HG03108 (cell line): Measurements from ENCODE around the gene PVALEF.

Experiments
- ATAC-seq: cut with Tn5 transposase; IDR thresholded peaks from one replicate; pipeline ENCODE4 v1.9.1; 2021; ENCODE audit warnings: moderate library complexity; ENCODE audit not compliant: unreplicated experiment

Gene PVALEF

DNA sequence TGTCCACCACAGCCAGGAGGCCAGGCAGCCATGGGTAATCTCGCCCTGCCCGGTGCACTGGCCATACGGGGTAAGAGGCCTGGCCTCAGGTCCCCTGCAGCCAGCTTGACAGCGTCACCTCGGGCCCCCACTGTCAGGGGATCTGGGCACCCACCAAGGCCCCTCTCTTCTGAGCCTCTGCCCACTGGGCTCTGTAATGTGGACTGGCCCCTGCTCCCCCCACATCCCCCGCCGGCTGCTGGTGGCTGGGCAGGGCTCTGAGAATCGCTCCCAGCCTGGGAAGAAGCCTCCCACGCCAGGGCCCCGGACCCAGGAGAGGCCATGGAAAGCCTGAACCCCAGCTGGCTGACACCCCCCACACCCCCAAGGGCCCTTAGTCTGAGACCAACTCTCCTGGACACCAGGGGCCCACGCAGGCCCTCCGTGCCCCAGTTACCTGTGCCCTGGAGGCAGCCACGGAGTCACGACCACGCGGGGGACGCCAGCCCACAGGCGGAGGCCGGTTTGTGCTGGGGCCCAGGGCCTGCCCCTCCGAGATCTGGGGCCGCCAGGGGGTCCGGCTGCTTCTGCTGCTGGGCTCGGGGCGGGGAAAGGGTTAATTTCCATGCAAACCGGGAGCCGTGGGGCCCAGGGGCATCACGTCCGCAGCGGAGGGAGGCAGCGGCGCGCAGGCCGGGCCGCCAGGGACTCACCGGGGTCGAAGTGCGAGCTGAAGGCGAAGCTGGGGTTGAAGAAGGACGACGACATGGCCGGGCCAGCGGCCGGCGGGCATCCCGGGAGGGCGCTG lies at the start of gene PVALEF:
Gene PVALEF (plus strand): TSS at position 262 of the 787 bp plus-strand sequence. CDS start 15,720 bp downstream, outside the sequence.
- ATAC-seq: no peak

DNA sequence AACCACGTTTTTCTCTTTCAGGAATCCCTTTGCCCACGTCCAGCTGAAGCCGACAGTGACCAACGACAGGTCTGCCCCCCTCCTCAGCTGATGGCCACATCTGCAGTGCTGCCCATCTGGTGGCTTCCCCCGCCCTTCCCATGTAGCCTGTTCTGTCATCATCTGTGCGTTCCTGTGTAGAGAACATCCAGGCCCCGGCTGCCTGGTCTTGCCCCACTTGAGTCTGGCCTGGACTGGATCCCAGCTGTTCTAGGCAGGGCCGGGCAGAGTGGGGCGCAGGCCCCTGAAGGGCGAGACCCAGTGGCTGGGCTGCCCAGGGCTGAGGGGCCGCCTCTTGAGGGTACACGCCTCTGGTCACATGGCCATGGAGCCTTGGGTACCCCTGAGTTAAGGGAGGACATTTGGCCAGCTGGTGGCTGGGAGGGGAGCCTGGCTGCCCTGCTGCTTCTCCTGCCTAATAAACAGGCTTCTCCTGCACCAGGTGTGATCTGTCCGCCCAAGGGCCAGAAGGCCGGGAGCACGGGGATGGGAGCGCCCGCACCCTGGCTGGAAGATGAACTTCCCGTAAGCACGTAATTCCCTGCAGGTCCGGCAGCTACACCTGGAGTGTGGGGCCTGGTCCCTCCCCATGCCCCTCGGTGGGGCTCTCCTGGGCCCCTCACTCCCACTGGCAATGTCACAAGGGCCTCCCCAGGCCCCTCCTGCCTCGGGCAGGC lies 49.4 kb upstream of the PVALEF start:
- no peak for ATAC-seq

DNA sequence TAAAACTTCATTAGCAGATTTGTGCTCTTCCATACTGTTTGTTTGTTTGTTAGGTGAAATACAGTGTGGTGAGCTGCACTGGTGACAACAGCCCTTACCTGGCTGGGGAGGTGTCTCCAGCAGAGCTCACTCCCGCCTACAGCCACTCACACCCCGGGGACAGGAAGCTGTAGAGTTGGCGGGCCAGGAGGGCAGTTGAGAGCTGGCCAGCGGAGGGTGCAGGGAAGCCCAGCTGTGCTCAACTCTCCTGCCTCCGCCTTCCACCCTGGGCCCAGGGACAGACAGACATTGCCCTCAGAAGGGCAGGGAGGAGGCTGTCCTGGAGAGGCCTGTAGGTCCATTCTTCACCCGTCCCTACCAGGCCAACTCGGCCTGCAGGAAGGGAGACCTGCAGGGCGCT lies 48.6 kb upstream of the PVALEF start:
- ATAC-seq: no peak

DNA sequence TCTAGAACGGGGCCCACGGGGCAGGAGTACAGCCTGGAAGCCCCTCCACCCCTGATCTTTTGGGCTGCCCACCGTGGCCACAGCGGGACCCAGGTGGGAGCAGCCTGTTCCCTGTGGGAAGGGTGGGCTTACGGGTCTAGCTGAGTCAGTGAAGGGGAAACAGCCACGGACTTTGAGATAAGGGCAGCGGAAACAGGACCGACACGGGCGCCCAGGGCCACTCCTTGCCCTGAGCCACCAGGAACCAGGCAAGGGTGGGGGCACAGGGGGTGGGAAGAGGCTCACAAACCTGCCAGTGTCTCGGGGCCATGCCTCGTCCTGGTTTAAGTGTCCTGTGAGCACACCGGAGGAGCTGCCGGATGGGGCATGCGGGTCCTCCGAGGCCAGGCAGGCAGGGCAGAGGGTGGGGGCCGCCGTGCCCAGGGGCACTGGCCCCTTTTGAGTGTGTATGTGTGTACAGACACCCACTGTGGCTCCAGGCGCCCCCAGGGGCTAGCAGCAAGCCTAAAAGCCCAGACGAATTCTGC lies 47.6 kb upstream of the PVALEF start:
- no peak for ATAC-seq

DNA sequence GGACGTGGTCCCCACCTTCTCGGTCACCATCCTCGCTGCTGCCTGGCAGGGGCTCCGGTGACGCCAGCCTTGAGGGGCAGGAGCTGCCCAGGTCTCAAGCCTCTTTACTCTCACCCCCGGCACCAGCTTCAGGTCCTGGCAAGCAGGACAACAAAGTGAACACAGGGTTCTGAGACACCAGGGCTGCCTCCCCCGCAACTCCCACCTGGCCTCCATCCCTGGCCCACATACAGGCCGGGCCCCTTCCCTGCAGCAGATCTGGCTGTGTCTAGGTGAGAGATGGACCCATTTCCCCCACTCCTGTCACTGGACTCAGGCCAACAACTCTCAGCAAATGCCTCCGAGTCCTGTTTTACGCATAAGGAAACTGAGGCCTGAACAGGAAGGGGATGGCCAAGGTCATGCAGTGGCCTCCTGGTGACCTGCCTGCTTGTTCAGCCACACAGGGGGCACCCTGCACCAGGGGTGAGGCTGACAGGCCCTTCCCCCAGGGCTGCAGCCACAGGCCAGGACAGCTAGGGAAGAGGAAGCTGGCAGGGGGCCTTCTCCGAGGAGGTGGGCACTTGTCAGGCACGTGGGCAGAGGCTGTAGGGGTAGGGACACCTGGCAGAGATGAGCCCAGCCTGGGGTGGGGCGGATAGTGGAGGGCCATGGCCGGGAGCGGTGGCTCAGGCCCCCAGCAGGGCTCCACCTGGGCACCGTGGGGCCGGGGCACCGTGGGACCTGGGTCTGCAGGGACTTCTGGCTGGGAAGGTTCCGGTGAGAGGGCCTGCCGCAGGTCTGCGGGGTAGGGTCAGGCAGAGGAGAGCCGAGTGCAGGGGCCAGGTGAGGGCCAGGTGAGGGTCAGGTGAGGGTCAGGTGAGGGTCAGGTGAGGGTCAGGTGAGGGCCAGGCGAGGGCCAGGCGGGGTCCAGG lies 46.7 kb upstream of the PVALEF start:
- no peak for ATAC-seq

DNA sequence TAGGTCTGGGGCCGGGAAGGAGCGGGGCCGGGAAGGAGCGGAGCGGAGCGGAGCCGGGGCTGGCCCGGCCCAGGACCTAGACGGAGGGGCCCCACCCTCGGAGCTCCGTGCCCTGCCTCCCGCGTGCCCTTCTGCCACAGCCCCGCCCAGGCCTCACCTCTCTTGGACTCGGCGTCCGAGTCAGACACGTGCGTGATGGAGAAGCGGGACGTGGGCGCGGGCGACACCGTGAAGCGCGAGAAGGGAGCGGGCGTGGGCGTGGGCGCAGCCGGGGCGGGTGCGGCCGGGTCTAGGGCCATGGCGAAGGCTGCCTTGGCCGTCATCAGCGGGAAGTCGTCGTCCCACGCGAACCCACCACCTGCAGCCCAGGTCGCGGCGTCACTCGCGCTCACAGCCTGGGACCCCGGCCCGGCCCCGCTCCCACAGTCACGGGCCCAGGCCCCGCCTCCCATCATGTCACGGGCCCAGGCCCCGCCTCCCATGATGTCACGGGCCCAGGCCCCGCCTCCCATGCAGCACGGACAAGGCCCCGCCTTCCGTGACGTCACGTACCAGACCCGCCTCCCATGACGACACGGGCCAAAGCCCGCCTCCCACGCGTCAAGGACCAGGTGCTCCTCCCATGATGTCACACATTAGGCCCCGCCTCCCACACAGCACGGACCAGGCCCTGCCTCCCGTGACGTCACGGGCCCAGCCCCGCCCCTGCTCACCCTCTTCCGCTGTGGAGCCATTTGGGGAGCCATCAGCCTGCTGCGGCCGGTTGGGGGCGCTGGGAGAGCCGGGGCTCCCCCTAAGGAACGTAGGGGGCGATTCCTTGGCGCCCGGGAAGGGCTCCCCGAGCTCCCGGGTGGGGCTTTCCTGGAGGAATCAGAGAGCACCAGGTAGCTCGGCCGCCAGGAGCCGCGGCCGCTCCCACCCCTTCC lies 45.8 kb upstream of the PVALEF start:
- ATAC-seq: no peak

DNA sequence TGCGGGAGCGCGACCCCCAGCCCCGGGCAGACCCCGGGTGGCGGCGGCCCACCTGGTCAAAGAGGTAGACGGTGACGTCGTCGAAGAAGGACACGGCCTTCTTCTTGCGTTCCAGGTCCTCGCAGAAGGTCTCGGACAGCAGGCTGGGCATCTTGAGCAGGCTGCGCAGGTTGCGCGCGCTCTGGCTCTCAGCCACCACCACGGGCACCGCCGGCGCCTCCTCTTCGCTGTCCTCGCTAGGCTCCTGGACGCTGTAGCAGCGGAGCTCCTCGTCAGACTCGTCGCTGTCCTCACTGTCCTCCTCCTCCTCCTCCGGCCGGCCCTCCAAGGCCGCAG lies 45.2 kb upstream of the PVALEF start:
- no peak for ATAC-seq

DNA sequence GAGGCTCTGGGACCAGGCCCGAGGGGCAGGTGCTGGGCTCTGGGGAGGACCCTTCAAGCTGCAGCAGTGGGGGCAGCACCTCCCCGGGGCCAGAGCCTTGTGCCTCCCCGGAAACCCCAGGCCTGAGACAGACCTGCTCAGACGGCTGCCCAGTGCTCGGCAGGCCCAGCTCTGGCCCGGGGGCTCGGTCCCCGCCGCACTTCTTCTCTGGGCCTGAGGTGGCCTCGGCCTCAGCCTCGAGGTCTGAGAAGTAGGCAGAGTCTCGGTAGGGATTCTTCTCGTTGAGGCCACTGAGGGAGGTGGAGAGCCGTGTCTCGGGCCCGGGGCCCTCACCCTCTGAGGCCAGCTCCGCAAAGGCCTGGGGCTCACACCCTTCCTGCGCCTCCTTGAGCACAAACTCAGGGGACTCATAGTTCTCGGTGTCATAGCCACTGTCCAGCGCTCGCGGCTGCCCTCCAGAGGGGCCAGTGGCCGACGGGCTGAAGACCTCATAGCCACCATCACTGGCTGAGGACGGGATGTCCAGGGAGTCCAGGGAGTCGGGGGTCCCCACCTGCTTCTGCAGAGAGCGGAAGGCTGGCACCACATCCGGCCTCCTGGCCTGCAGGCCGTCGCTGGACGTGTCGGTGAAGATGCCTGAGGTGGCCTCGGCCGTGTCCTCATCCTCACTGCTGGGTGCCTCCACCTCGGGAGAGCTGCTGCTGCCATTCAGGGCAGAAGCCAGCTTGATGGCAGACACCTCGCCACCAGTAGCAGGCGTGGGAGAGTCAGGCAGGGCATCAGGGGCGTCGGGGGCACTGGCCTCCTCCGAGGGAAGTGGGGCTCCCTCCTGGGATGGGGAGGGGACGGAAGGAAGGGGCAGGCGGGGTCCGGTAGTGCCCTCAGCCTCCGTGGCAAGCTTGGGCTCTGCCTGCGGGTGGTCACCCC lies 44.3 kb upstream of the PVALEF start:
- ATAC-seq: no peak

DNA sequence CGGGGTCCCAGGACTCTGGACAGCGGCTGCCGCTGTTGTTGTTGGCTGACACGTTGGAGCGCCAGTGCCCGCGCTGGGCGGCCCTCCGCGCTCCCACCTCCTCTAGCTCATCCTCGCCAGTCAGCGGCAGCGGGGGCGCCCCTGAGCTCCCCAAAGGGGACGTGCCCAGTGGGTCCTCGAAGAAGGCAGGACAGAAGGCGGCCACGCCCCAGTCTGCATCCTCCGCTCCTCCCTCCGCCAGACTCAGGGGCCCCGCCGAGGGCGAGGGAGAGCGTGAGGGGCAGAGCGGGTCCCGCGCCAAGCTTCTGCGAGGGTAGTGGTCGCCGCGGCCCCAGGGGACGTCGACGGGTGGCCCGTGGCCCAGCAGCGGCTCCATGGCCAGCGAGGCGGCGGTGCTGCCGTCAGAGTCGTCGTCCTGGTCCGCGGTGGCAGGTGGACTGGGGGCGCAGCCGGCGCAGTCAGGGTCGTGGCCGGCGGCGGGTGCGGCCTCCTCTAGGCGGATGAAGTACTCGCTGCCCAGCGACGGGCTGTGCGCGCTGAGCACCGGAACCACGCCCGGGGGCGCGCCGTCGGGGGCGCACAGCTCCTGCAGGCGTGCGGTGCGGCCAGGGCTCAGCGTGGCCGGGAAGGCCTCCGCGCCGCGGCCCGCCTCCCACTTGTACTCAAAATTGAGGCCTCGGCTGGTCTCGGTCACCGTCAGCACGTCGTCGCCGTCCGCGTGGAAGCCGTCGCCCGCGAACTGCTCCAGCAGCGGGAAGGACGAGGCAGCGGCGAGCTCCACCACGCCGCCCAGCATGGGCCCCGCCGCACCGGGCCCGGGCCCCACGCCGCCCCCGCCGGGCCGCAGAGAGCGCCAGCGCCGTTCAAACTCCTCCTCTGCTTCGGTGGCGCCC lies 43.2 kb upstream of the PVALEF start:
- no peak for ATAC-seq

DNA sequence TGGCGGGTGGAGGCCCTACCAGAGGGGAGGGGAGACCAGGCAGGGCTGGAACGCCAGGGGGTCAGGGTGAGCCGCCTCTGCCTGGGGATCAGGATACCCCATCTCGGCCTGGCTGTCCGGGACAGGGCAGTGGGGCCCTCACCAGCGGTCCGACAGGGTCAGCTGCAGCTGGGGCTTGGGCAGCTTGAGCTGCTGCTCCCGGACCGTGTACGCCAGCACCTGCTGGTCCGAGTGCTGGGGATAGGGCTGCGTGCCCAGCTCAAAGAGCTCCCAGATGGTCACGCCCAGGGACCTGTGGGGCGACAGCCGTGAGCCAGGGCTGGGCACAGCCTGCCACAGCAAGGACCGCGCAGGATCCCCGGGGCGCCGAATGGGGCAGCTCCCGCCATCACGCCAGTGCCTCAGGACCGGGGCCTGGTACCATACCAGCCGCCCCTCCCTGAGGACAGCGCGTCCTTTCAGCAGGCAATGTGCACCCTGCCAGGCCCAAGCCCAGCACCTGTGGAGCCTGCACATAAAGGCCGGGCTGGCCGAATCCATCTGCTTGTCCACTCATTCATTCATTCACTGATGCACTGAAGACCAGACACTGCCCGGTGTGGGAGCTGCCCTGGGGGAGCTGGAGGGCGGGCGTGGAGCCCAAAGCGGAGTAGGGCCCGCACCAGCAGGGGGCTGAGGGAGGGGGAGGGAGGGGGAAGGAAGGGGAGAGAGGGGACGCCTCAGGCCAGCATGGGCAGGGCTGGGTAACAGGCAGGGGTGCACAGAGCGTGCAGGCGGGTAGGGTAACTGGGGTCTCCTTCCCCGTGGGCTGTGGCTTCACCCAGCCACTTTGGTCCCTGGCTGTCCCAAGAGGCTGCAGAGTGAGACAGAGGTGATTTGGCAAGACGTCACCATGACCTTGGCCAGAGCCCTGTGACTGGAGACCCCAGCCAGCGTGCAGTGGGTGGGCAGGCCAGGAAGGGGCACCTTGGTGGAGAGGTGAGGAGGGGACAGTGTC lies 42.0 kb upstream of the PVALEF start:
- ATAC-seq: no peak

DNA sequence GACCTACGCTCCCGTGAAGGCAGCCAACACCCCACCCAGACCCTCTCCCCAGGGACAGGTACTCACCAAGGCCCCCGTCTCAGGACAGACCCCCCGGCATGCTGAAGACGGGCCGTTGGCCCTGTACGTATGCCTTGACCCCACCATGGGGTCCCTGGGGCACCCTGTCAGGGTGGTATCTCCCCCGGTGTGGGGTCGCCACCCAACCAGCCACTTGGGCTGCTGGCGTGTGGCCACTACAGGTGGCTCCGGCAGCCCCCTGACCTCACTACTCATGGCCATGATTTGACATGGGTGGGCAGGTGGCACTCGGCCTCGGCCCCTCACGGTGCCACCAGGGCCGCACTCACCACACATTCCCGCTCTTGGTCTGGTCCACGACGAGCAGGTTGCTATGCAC lies 40.9 kb upstream of the PVALEF start:
- ATAC-seq: no peak

DNA sequence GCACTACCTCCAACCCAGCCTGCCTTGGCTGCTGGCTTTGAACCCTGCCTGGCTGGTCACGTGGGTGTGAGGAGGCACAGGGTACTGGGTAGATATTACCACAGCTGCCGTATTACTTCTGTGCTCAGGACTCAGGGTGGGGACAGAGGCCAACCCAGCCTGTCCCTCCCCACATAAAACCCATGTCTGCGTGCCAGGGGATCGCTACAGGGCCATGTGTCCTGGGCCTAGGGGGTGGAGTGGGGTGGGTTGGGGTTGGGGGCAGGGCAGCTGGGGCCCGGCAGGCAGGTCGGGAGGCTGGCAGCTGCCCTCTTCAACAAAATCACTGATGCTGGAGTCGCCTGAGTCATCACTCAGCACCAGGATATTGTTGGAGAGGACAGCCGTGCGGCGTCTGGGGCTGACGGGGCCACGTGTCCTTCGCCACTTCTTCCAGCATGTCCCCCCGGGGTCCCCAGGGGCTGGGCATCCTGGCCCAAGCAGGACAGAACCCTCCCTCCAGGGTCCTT lies 39.7 kb upstream of the PVALEF start:
- no peak for ATAC-seq

DNA sequence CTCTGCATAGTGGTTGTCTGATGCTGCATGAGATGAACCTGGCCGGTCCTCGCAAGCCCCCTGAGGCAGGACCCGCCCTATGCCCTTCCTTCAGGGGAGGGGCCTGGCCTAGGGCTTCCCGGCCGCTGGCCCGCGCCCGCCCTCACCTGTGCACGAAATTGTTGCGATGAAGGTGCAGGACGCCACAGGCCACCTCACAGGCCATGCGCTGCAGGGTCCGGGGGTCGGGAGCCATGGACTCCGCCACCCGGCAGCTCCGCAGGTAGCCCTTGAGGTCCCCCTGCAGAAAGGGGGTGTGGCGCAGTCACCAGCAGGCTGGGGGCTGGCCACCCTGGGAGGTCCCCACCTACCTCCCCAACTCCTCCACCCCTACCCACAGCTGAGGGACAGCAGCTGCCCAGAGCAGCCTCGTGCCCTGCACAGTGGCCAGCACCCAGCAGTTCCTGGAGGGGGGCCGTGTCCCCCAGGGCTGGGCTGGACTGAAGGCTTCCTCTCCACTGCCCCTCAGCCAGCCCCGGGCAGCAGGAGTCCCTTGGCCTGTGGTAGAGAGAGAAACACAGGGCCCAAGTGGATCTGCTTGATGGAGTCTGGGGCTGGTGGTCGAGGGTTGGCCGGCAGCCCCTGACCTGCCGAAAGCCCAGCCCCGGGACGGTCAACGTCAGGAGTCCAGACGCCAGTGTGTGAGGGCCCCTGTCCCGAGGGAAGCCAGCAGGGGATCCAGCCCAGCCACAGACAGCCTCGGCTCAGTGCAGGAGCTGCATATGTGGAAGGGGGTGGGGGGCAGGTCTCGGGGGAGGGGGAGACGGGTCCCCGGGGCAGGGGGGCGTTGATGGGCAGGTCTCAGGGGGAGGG lies 38.8 kb upstream of the PVALEF start:
- ATAC-seq: no peak

DNA sequence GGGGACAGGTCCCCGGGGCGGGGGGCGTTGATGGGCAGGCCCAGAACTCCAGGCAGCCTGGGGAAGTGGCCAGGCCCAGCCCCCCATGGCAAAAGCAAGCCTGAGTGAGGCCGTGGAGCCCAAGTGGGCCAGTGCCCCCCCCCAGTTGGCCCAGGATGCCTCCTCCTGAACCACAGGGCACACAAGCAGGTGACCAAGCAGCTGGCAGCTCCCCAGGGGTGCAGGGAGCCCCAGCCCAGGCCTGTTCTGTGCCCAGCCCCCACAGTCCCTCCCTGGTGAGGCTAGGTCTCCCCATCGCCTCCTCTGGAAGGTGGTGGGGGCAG lies 38.2 kb upstream of the PVALEF start:
- ATAC-seq: no peak

DNA sequence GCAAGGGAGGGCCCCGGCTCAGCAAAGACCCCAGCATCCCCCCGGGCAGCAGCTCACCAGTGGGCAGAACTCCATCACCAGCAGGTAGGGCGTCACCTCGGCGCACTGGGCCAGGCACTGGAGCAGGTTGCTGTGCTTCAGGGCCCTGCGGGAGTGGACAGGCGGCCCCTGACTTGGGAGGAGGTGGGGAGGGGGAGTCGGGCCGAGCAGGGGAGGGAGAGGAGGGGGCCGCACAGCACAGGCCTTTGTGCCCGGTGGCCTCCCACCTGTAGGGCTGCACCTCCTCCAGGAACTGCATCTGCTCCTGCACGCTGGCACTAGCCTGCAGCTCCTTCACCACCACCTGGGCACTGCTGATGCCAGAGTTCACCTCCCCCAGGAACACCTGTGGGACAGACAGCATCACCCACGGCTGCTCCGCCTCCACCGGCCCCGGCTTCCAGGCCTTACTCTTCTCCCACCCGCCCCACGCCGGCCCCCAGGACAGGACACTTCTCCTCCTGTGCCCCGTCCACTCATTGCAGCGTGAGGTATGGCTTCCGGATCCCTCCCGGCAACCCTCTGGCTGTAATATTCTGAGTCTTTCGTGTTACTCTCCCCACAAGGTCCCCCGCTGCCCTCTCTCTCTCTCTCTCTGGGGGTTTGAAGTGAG lies 37.7 kb upstream of the PVALEF start:
- no peak for ATAC-seq
